RWPE1 (cell line): ENCODE data around the gene NRXN3.

Experiments used
- CTCF ChIA-PET: fragments of 350-600 bp; sonication (Branson Sonifier 250); formaldehyde crosslinking; extraction: SDS; loops from one replicate; lab custom pipeline; 2021; lab: Yijun Ruan, JAX
- POLR2A ChIA-PET: fragments of 400-600 bp; formaldehyde crosslinking; extraction: SDS; loops from one replicate; lab custom pipeline; 2020; ENCODE audit warnings: antibody characterized with exemption; ENCODE audit not compliant: low non-redundant PET; lab: Yijun Ruan, JAX
- DNase-seq: peaks from one replicate; pipeline ENCODE4 v3.0.0; 2012; ENCODE audit warnings: low spot score
- H3K27ac ChIP-seq: fragments of 450-650 bp; 2 replicates; pipeline ENCODE4 v1.5.1; 2017
- CTCF ChIP-seq: fragments of 450-650 bp; conservative IDR thresholded peaks from 2 replicates; pipeline ENCODE4 v1.5.1; 2017; ENCODE audit warnings: low read depth, mild to moderate bottlenecking

The NRXN3 gene

GRCh38 chr14:78673845-78674244 is 503.7 kb downstream of the NRXN3 start:
- no peak for DNase-seq
- no peak overlapping the region for H3K27ac ChIP-seq
- ChIA-PET CTCF (no interaction called here), POLR2A (no interaction called here)
- TF ChIP-seq CTCF = no peak

GRCh38 chr14:78674820-78675219 is 504.6 kb downstream of the NRXN3 start:
- no peak for DNase-seq
- ChIA-PET POLR2A (no interaction called here), CTCF (no interaction called here)
- no peak overlapping the region for H3K27ac ChIP-seq
- TF ChIP-seq CTCF = no peak

- no peak overlapping the region for H3K27ac ChIP-seq
- ChIA-PET CTCF (no interaction called here), POLR2A (no interaction called here)
- no peak for DNase-seq
- TF ChIP-seq CTCF = no peak
These were observed 513.0 kb downstream of the NRXN3 start for GRCh38 chr14:78683206-78683605.

GRCh38 chr14:78683981-78684380 is 513.8 kb downstream of the NRXN3 start:
- ChIA-PET POLR2A (no interaction called here), CTCF (no interaction called here)
- TF ChIP-seq CTCF = no peak
- no peak overlapping the region for H3K27ac ChIP-seq
- DNase-seq = no peak

DNA sequence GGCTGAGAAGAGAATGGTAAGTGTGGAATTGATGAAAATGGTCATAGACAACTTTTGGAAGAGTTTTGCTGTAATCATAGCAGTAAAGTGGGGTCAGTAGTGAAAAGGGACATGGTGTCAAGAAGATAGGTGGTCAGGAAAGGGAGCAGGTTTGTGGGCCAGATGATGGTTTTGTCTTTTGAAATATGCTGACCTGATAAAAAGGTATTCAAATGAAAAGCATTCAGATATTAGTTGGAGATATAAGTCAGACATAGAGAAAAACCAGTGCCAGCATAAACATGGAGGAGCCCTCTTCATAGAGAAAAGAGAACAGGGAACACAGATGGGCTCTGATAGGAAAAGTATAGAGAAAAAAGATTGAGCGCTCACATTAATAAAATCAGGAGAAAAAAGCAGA is 518.3 kb downstream of the NRXN3 start:
- ChIA-PET POLR2A (no interaction called here), CTCF (no interaction called here)
- H3K27ac ChIP-seq = no peak overlapping the region
- DNase-seq = no peak
- no peak for TF ChIP-seq CTCF

DNA sequence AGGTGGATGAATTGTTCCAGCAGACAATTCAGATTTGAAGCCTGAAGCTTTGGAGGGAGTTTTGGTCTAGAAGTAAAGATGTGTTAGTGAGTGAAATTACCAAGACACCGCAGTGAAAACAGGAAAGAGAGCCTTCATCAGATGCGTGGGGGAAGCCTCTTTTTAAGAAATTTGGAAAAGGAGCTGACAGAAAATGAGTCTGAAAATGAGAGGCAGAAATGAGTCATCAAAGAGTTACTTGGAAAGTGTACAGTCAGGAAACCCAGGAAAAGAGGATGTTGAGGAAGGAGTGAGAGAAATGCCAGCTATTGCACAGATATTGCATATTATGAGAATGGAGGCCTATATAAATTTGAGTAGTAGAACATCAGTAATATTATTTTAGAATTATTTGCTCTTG is 520.7 kb downstream of the NRXN3 start:
- DNase-seq = no peak
- no peak for TF ChIP-seq CTCF
- ChIA-PET POLR2A (no interaction called here), CTCF (no interaction called here)
- H3K27ac ChIP-seq = no peak overlapping the region

DNA sequence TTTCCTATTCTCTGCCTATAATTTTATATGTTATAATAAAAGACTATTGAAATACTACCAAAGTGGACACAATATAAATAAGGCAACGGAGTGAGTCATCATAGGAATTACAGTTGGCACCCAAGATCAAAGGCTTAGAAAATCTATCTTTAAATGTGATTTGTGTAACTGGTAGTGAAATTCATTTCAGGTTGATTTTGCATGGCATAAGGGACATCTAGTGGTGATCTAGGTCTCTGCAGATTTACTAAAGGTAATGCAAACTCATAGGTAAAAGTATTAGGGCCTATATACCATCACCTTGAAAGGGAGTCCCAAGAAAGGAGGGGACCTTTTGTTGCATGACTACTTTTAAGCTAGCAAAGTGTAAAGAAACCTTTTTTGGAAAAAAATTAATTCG is 527.2 kb downstream of the NRXN3 start:
- ChIA-PET POLR2A (no interaction called here), CTCF (interaction anchor here (1.1 kb wide), 1 partner anchor 735 kb away, joined by 3 read pairs; no protein-coding TSS in a partner anchor)
- TF ChIP-seq CTCF = peak; percentile 44; the same call in 1 of the 2 replicates
- no peak overlapping the region for H3K27ac ChIP-seq
- DNase-seq = peak; percentile 29
